ENCODE data around the gene HELQ. TPM values are rescaled to one million over a fixed set of nuclear protein-coding genes. Genes with fewer than 3 reads are reported as not detected.

The HELQ gene
- polyA plus RNA-seq, 3 donors = 5.7 to 9.7 (median 9.3) TPM

DNA sequence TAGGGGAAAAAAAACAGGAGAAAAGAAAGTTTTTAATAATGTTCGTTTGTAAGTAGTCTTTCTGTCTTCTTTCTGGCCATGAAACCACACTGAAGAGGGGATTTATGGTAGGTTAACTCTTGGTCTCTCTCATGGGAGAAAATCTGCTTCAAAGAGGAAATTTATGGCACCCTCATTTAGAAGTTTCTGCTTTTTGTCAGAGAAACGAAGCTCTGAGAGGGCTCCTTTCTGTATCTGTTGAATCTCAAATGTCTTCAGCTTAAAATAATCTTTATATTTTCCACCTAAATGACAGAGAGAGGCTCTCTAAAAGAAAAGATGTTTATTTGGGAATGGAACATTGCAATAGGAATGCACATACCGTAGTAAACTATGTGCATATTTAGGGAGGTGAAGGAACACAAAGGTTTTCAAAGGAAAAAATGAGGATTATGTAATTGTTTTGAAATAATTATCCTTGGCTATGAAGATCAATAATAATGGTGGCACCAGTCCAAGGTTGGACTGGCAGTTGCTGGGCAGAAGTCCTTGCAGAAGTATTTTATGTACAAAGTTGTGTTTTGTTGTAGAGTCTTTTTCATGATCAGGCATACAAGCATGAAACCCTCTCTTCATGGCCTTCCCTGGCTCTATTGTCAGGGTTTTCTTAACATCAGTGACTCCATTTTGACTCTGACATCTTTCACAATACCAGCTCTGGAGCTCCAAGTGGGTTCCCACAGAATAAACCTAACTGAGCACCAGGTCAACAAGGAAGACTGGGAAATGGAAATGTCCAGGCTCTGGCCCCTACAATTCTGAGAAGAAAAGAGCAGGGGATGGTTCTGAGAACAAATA is 67.9 kb downstream of the HELQ start:
- WGBS, 3 donors = 37 to 53% (median 40%) methylated on average over 3 of the region's 3 CpGs
- H3K27ac ChIP-seq (ENCODE audit: low read depth, low read length) = no peak overlapping the region

GRCh38 chr4:83387012-83387411 is 68.6 kb downstream of the HELQ start:
- no peak overlapping the region for H3K27ac ChIP-seq (ENCODE audit: low read depth, low read length)

DNA sequence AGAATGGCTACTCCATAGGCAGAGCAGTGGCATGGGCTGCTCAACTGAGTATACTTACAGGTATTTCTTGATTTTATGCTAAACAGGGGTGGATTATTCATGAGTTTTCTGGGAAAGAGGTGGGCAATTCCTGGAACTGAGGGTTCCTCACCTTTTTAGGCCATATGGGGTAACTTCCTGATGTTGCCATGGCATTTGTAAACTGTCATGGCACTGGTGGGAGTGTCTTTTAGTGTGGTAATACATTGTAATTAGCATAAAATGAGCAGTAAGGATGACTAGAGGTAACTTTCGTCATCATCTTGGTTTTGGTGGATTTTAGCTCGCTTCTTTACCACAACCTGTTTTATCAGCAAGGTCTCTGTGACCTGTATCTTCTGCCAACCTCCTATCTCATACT is 72.8 kb downstream of the HELQ start:
- H3K27ac ChIP-seq (ENCODE audit: low read depth, low read length) = no peak overlapping the region
- 61 to 75% (median 72%) methylated on average over 2 of the region's 2 CpGs for whole genome bisulfite sequencing, 3 donors

More at GRCh38 chr4:83387012-83387411, 68.6 kb downstream of the HELQ start:
- 69 to 72% (median 69%) methylated on average over 3 of the region's 3 CpGs for WGBS, 3 donors

DNA sequence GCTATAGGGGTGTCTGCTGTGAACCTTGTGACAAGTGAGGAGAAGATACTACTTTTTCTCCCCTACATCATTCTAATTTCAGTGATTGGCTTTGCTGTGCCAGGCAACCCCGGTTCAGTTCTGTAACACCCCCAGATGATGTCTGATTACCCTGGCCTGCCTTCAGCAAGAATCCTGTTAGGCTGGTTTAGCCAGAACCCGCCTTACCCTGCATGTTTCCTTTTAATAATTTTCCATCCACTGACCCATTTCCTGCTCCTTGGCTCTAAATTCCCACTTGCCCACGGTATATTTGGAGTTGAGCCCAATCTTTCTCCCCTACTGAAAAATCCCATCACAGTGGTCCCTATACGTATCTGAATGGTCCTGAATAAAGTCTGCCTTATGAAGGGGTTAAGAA is 74.5 kb downstream of the HELQ start:
- no peak overlapping the region for H3K27ac ChIP-seq (ENCODE audit: low read depth, low read length)
- 51 to 87% (median 77%) methylated on average over 4 of the region's 4 CpGs for WGBS, 3 donors

DNA sequence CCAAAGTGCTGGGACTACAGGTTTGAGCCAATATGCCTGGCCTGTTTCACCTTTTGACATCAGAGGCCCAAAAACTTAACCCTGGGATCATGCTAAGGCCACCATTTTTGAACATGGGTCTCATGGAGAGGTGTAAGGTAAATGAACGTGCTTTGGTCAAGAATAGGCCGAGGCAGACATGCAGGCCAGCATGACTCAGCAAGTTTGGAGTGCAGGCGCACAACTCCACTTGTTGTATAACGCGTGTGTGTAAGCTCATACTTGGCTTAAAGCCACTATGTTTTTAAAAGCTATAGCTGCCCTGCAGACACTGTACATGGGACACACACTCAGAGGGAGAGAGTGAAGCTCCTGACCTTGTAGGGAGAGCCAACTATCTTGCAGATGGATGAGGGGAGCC is 77.2 kb downstream of the HELQ start:
- 87 to 88% (median 87%) methylated on average over 5 of the region's 5 CpGs for WGBS, 3 donors

GRCh38 chr4:83372931-83373330 is 82.7 kb downstream of the HELQ start:
- no peak overlapping the region for H3K27ac ChIP-seq (ENCODE audit: low read depth, low read length)
- WGBS, 3 donors = 53 to 76% (median 65%) methylated on average over 1 of the region's 1 CpG

More for the DNA sequence above, 77.2 kb downstream of the HELQ start:
- H3K27ac ChIP-seq (ENCODE audit: low read depth, low read length) = no peak overlapping the region

GRCh38 chr4:83371936-83372335 is 83.7 kb downstream of the HELQ start:
- no peak overlapping the region for H3K27ac ChIP-seq (ENCODE audit: low read depth, low read length)
- WGBS, 3 donors = 58 to 90% (median 74%) methylated on average over 1 of the region's 1 CpG

- 91 to 98% (median 97%) methylated on average over 5 of the region's 5 CpGs for WGBS, 3 donors
- H3K27ac ChIP-seq (ENCODE audit: low read depth, low read length) = no peak overlapping the region
Observed at GRCh38 chr4:83371235-83371634, 84.4 kb downstream of the HELQ start.

GRCh38 chr4:83370640-83370906 is 85.0 kb downstream of the HELQ start:
- H3K27ac ChIP-seq (ENCODE audit: low read depth, low read length) = no peak overlapping the region
- WGBS, 3 donors = 55 to 85% (median 77%) methylated on average over 1 of the region's 1 CpG

- 42 to 63% (median 52%) methylated on average over 4 of the region's 4 CpGs for WGBS, 3 donors
- H3K27ac ChIP-seq (ENCODE audit: low read depth, low read length) = no peak overlapping the region
Observed at GRCh38 chr4:83369831-83370639, 85.6 kb downstream of the HELQ start.

DNA sequence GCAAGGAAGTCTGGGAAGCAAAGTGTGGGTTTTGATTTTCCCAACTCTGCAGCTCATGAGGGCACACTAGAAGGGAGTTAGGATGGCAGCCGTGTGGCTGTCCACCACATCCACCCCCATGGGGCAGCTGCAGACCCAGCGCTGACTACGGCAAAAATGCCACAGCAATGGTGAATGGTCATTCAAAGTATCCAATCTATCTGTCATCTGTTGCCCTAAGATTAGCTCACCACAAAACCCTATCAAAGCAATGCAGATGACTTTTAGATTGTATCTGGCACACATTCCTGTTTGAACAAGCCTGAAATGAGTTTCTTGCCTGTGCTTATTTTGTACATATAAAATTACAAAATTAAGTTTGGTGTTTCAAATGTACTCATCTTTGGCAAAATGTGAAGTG is 91.3 kb downstream of the HELQ start:
- no peak overlapping the region for H3K27ac ChIP-seq (ENCODE audit: low read depth, low read length)
- 62 to 75% (median 72%) methylated on average over 3 of the region's 3 CpGs for WGBS, 3 donors

GRCh38 chr4:83362492-83363329 is 92.9 kb downstream of the HELQ start:
- H3K27ac ChIP-seq (ENCODE audit: low read depth, low read length) = no peak overlapping the region
- 42 to 80% (median 80%) methylated on average over 9 of the region's 9 CpGs for WGBS, 3 donors

GRCh38 chr4:83361416-83362103 is 94.1 kb downstream of the HELQ start:
- H3K27ac ChIP-seq (ENCODE audit: low read depth, low read length) = no peak overlapping the region
- WGBS, 3 donors = 90 to 91% (median 90%) methylated on average over 7 of the region's 7 CpGs

- H3K27ac ChIP-seq (ENCODE audit: low read depth, low read length) = no peak overlapping the region
- 78 to 91% (median 89%) methylated on average over 4 of the region's 4 CpGs for WGBS, 3 donors
Observed at GRCh38 chr4:83360018-83360417, 95.6 kb downstream of the HELQ start.

DNA sequence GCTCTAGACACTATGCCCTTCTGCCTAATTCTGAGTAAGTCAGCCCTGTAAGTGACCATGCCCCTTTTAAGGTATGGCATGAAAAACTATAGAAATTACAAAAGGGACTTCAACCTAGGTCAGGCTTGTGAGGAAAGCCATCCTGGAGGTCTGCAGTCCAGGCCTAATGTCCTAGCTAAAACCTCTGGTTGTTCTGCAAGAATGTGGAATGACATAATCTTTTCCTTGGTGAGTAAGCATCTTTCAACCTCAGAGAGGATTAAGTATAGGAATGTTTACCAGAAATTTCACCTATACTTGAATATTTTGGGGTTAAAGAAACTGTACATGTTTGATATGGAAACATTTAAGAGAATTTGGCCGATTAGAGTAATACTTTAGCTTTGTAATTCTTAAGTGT is 97.2 kb downstream of the HELQ start:
- 64 to 78% (median 75%) methylated on average over 1 of the region's 1 CpG for WGBS, 3 donors
- no peak overlapping the region for H3K27ac ChIP-seq (ENCODE audit: low read depth, low read length)
